Measurements from ENCODE around the gene PAX2.
A peak's percentile ranks its signal among the peaks of the same experiment; 100 is the strongest.

Gene PAX2

GRCh38 chr10:100866010-100866409, 120.6 kb downstream of the PAX2 start:
- DNase-seq (ENCODE audit: low read depth) = no peak
- no peak overlapping the region for H3K4me3 ChIP-seq (ENCODE audit: low read length)
- no peak for TF ChIP-seq CTCF (conservative IDR thresholded peaks at IDR 0.05; ENCODE audit: low read depth, low read length)

GRCh38 chr10:100866575-100867098, 121.3 kb downstream of the PAX2 start:
- H3K4me3 ChIP-seq (ENCODE audit: low read length) = no peak overlapping the region
- TF ChIP-seq CTCF (conservative IDR thresholded peaks at IDR 0.05; ENCODE audit: low read depth, low read length) = no peak
- DNase-seq (ENCODE audit: low read depth) = no peak

GRCh38 chr10:100867261-100867963, 122.0 kb downstream of the PAX2 start:
- no peak overlapping the region for H3K4me3 ChIP-seq (ENCODE audit: low read length)
- TF ChIP-seq CTCF (conservative IDR thresholded peaks at IDR 0.05; ENCODE audit: low read depth, low read length) = no peak
- no peak for DNase-seq (ENCODE audit: low read depth)

GRCh38 chr10:100868382-100868781, 123.0 kb downstream of the PAX2 start:
- TF ChIP-seq CTCF (conservative IDR thresholded peaks at IDR 0.05; ENCODE audit: low read depth, low read length) = no peak
- no peak overlapping the region for H3K4me3 ChIP-seq (ENCODE audit: low read length)
- no peak for DNase-seq (ENCODE audit: low read depth)

- no peak overlapping the region for H3K4me3 ChIP-seq (ENCODE audit: low read length)
- no peak for TF ChIP-seq CTCF (conservative IDR thresholded peaks at IDR 0.05; ENCODE audit: low read depth, low read length)
- DNase-seq (ENCODE audit: low read depth) = no peak
These were observed 124.0 kb downstream of the PAX2 start for GRCh38 chr10:100869399-100869798.

GRCh38 chr10:100872034-100872791, 126.8 kb downstream of the PAX2 start:
- TF ChIP-seq CTCF (conservative IDR thresholded peaks at IDR 0.05; ENCODE audit: low read depth, low read length) = peak; percentile 75
- H3K4me3 ChIP-seq (ENCODE audit: low read length) = no peak overlapping the region
- no peak for DNase-seq (ENCODE audit: low read depth)

All from retinal pigment epithelial cell (primary cell).